ENCODE results near the gene NCR2.

The NCR2 gene

GRCh38 chr6:41373919-41374617 is 38.7 kb downstream of the NCR2 start:
- TF ChIP-seq CTCF (IDR thresholded peaks at IDR 0.05; ENCODE audit: insufficient read depth, missing control alignments): no peak
- FAIRE-seq: no peak
- no peak for DNase-seq (ENCODE audit: insufficient read length, low spot score)

GRCh38 chr6:41374618-41375590 is 39.5 kb downstream of the NCR2 start:
- DNase-seq (ENCODE audit: insufficient read length, low spot score): no peak
- FAIRE-seq: no peak
- TF ChIP-seq CTCF (IDR thresholded peaks at IDR 0.05; ENCODE audit: insufficient read depth, missing control alignments): no peak

- no peak for DNase-seq (ENCODE audit: insufficient read length, low spot score)
- no peak for TF ChIP-seq CTCF (IDR thresholded peaks at IDR 0.05; ENCODE audit: insufficient read depth, missing control alignments)
- no peak for FAIRE-seq
Measured at GRCh38 chr6:41375598-41376151, 40.3 kb downstream of the NCR2 start.

GRCh38 chr6:41376176-41376575 is 40.8 kb downstream of the NCR2 start:
- no peak for FAIRE-seq
- no peak for TF ChIP-seq CTCF (IDR thresholded peaks at IDR 0.05; ENCODE audit: insufficient read depth, missing control alignments)
- DNase-seq (ENCODE audit: insufficient read length, low spot score): no peak

- FAIRE-seq (no peak), DNase-seq (ENCODE audit: insufficient read length, low spot score) (no peak)
- TF ChIP-seq CTCF (IDR thresholded peaks at IDR 0.05; ENCODE audit: insufficient read depth, missing control alignments): no peak
Measured at GRCh38 chr6:41377071-41377470, 41.7 kb downstream of the NCR2 start.

GRCh38 chr6:41379306-41379705 is 43.9 kb downstream of the NCR2 start:
- no peak for TF ChIP-seq CTCF (IDR thresholded peaks at IDR 0.05; ENCODE audit: insufficient read depth, missing control alignments)
- no peak for FAIRE-seq
- DNase-seq (ENCODE audit: insufficient read length, low spot score): no peak
